Transverse colon (tissue), 4 donors: Measurements from ENCODE around the gene SLC6A18.

Experiments used
- CTCF ChIP-seq, 5 experiments: fragments of 200-600 bp in 3 of 5; fragments of 450-650 bp in 2 of 5; sonication (generic) in 3 of 5; IDR thresholded peaks; 1 replicate in 2 of 5; 2 replicates in 3 of 5; pipeline ENCODE4 v1.5.1; 2016 to 2017; ENCODE audit warnings: antibody characterized with exemption in 5 of 5, inconsistent platforms in 3 of 5, mild to moderate bottlenecking in 2 of 5, moderate library complexity in 1 of 5
- EP300 ChIP-seq: sonication (generic); formaldehyde crosslinking; IDR thresholded peaks from one replicate; pipeline ENCODE4 v1.6.1; 2017; ENCODE audit warnings: antibody characterized with exemption, low read depth
- POLR2A ChIP-seq: fragments of 450-650 bp; IDR thresholded peaks from one replicate; pipeline ENCODE4 v1.6.1; 2016; ENCODE audit warnings: antibody characterized with exemption, mild to moderate bottlenecking, moderate library complexity
- POLR2AphosphoS5 ChIP-seq, 3 donors: sonication (generic); formaldehyde crosslinking; IDR thresholded peaks; one replicate each; pipeline ENCODE4 v1.6.1; 2016; ENCODE audit warnings: antibody characterized with exemption in 3 of 3

- peak in 1 of 5 experiments; percentile 5 for TF ChIP-seq CTCF (IDR thresholded peaks at IDR 0.05)
- no peak for TF ChIP-seq POLR2A
- no peak for TF ChIP-seq POLR2AphosphoS5 (IDR thresholded peaks at IDR 0.05)
- no peak for TF ChIP-seq EP300
Observed at GRCh38 chr5:1244976-1245375, 19.8 kb downstream of the SLC6A18 start.
